ENCODE measurements around the gene CTCF.

The CTCF gene

GRCh38 chr16:67537270-67537635 is 25.1 kb upstream of the CTCF start:
- peak overlapping the region; percentile 55; the same call in 1 of the 2 replicates for H3K27ac ChIP-seq (ENCODE audit: low read depth, low read length)

GRCh38 chr16:67537636-67538591 is 24.4 kb upstream of the CTCF start:
- H3K4me3 ChIP-seq (ENCODE audit: low read depth, low read length): peak overlapping the region; percentile 90
- peaks cover 5% of the 10 kb centered on the region; the same call in 1 of the 2 replicates for H3K36me3 ChIP-seq (ENCODE audit: insufficient read depth, low read length)
- peak overlapping the region; percentile 55; the same call in 1 of the 2 replicates for H3K27ac ChIP-seq (ENCODE audit: low read depth, low read length)
- no peak overlapping the region for H2AFZ ChIP-seq (ENCODE audit: low read length, unreplicated experiment)
- peaks cover 38% of the 10 kb centered on the region for H3K4me1 ChIP-seq (ENCODE audit: control insufficient read depth, insufficient read depth, low read length, unreplicated experiment)
- no peaks in the 10 kb centered on the region for H3K27me3 ChIP-seq (ENCODE audit: insufficient read depth, low read length)
- peaks cover 48% of the 10 kb centered on the region for H3K79me2 ChIP-seq (ENCODE audit: control insufficient read depth, insufficient read depth, low read length, unreplicated experiment)

More at GRCh38 chr16:67537270-67537635, 25.1 kb upstream of the CTCF start:
- Histone ChIP-seq H3K4me3 (ENCODE audit: low read depth, low read length) (peak overlapping the region; percentile 90), H2AFZ (ENCODE audit: low read length, unreplicated experiment) (no peak overlapping the region), H3K27me3 (ENCODE audit: insufficient read depth, low read length) (no peaks in the 10 kb centered on the region), H3K4me1 (ENCODE audit: control insufficient read depth, insufficient read depth, low read length, unreplicated experiment) (peaks cover 37% of the 10 kb centered on the region), H3K36me3 (ENCODE audit: insufficient read depth, low read length) (peaks cover 5% of the 10 kb centered on the region; the same call in 1 of the 2 replicates), H3K79me2 (ENCODE audit: control insufficient read depth, insufficient read depth, low read length, unreplicated experiment) (peaks cover 55% of the 10 kb centered on the region)

- Histone ChIP-seq H2AFZ (ENCODE audit: low read length, unreplicated experiment) (no peak overlapping the region), H3K27ac (ENCODE audit: low read depth, low read length) (no peak overlapping the region), H3K27me3 (ENCODE audit: insufficient read depth, low read length) (no peaks in the 10 kb centered on the region), H3K36me3 (ENCODE audit: insufficient read depth, low read length) (peaks cover 5% of the 10 kb centered on the region; the same call in 1 of the 2 replicates), H3K79me2 (ENCODE audit: control insufficient read depth, insufficient read depth, low read length, unreplicated experiment) (peaks cover 41% of the 10 kb centered on the region), H3K4me3 (ENCODE audit: low read depth, low read length) (peak overlapping the region; percentile 90), H3K4me1 (ENCODE audit: control insufficient read depth, insufficient read depth, low read length, unreplicated experiment) (peaks cover 35% of the 10 kb centered on the region)
Measured at GRCh38 chr16:67538666-67539101, 23.6 kb upstream of the CTCF start.

- H3K79me2 ChIP-seq (ENCODE audit: control insufficient read depth, insufficient read depth, low read length, unreplicated experiment): peaks cover 41% of the 10 kb centered on the region
- no peak overlapping the region for H3K4me3 ChIP-seq (ENCODE audit: low read depth, low read length)
- H3K27ac ChIP-seq (ENCODE audit: low read depth, low read length): no peak overlapping the region
- H3K36me3 ChIP-seq (ENCODE audit: insufficient read depth, low read length): peaks cover 5% of the 10 kb centered on the region; the same call in 1 of the 2 replicates
- H3K4me1 ChIP-seq (ENCODE audit: control insufficient read depth, insufficient read depth, low read length, unreplicated experiment): peaks cover 35% of the 10 kb centered on the region
- no peak overlapping the region for H2AFZ ChIP-seq (ENCODE audit: low read length, unreplicated experiment)
- no peaks in the 10 kb centered on the region for H3K27me3 ChIP-seq (ENCODE audit: insufficient read depth, low read length)
Measured at GRCh38 chr16:67539271-67539670, 23.1 kb upstream of the CTCF start.

GRCh38 chr16:67539691-67540635 is 22.4 kb upstream of the CTCF start:
- Histone ChIP-seq H3K4me3 (ENCODE audit: low read depth, low read length) (no peak overlapping the region), H3K27me3 (ENCODE audit: insufficient read depth, low read length) (no peaks in the 10 kb centered on the region), H3K4me1 (ENCODE audit: control insufficient read depth, insufficient read depth, low read length, unreplicated experiment) (peaks cover 35% of the 10 kb centered on the region), H2AFZ (ENCODE audit: low read length, unreplicated experiment) (no peak overlapping the region), H3K27ac (ENCODE audit: low read depth, low read length) (no peak overlapping the region), H3K36me3 (ENCODE audit: insufficient read depth, low read length) (peaks cover 5% of the 10 kb centered on the region; the same call in 1 of the 2 replicates), H3K79me2 (ENCODE audit: control insufficient read depth, insufficient read depth, low read length, unreplicated experiment) (peaks cover 39% of the 10 kb centered on the region)

- Histone ChIP-seq H3K36me3 (ENCODE audit: insufficient read depth, low read length) (peaks cover 5% of the 10 kb centered on the region; the same call in 1 of the 2 replicates), H2AFZ (ENCODE audit: low read length, unreplicated experiment) (no peak overlapping the region), H3K4me1 (ENCODE audit: control insufficient read depth, insufficient read depth, low read length, unreplicated experiment) (peaks cover 35% of the 10 kb centered on the region), H3K27ac (ENCODE audit: low read depth, low read length) (no peak overlapping the region), H3K79me2 (ENCODE audit: control insufficient read depth, insufficient read depth, low read length, unreplicated experiment) (peaks cover 31% of the 10 kb centered on the region), H3K27me3 (ENCODE audit: insufficient read depth, low read length) (no peaks in the 10 kb centered on the region), H3K4me3 (ENCODE audit: low read depth, low read length) (no peak overlapping the region)
Measured at GRCh38 chr16:67540756-67541155, 21.6 kb upstream of the CTCF start.

- Histone ChIP-seq H3K4me3 (ENCODE audit: low read depth, low read length) (no peak overlapping the region), H3K27me3 (ENCODE audit: insufficient read depth, low read length) (no peaks in the 10 kb centered on the region), H3K4me1 (ENCODE audit: control insufficient read depth, insufficient read depth, low read length, unreplicated experiment) (peaks cover 28% of the 10 kb centered on the region), H2AFZ (ENCODE audit: low read length, unreplicated experiment) (no peak overlapping the region), H3K27ac (ENCODE audit: low read depth, low read length) (peak overlapping the region; percentile 27; the same call in 1 of the 2 replicates), H3K79me2 (ENCODE audit: control insufficient read depth, insufficient read depth, low read length, unreplicated experiment) (peaks cover 27% of the 10 kb centered on the region), H3K36me3 (ENCODE audit: insufficient read depth, low read length) (peaks cover 5% of the 10 kb centered on the region; the same call in 1 of the 2 replicates)
Measured at GRCh38 chr16:67541391-67542263, 20.7 kb upstream of the CTCF start.

- Histone ChIP-seq H3K36me3 (ENCODE audit: insufficient read depth, low read length) (peaks cover 5% of the 10 kb centered on the region; the same call in 1 of the 2 replicates), H3K27ac (ENCODE audit: low read depth, low read length) (no peak overlapping the region), H3K79me2 (ENCODE audit: control insufficient read depth, insufficient read depth, low read length, unreplicated experiment) (peaks cover 23% of the 10 kb centered on the region), H3K4me1 (ENCODE audit: control insufficient read depth, insufficient read depth, low read length, unreplicated experiment) (peaks cover 26% of the 10 kb centered on the region), H2AFZ (ENCODE audit: low read length, unreplicated experiment) (no peak overlapping the region), H3K4me3 (ENCODE audit: low read depth, low read length) (no peak overlapping the region), H3K27me3 (ENCODE audit: insufficient read depth, low read length) (no peaks in the 10 kb centered on the region)
Measured at GRCh38 chr16:67542464-67542863, 19.9 kb upstream of the CTCF start.

GRCh38 chr16:67543036-67543435 is 19.3 kb upstream of the CTCF start:
- peaks cover 17% of the 10 kb centered on the region for H3K79me2 ChIP-seq (ENCODE audit: control insufficient read depth, insufficient read depth, low read length, unreplicated experiment)
- H2AFZ ChIP-seq (ENCODE audit: low read length, unreplicated experiment): no peak overlapping the region
- peaks cover 26% of the 10 kb centered on the region for H3K4me1 ChIP-seq (ENCODE audit: control insufficient read depth, insufficient read depth, low read length, unreplicated experiment)
- H3K4me3 ChIP-seq (ENCODE audit: low read depth, low read length): no peak overlapping the region
- no peak overlapping the region for H3K27ac ChIP-seq (ENCODE audit: low read depth, low read length)
- peaks cover 5% of the 10 kb centered on the region; the same call in 1 of the 2 replicates for H3K36me3 ChIP-seq (ENCODE audit: insufficient read depth, low read length)
- H3K27me3 ChIP-seq (ENCODE audit: insufficient read depth, low read length): no peaks in the 10 kb centered on the region

Data from ACC112 (cell line).